HepG2 (cell line): ENCODE data around the gene MTCH1. TPM values are rescaled to one million over a fixed set of nuclear protein-coding genes. Genes with fewer than 3 reads are reported as not detected.

Experiments used
- ATAC-seq: fragments of 200-7000 bp; cut with Tn5 transposase; 3 replicates; pipeline ENCODE4 v1.9.1; 2020; ENCODE audit warnings: mild to moderate bottlenecking, moderate library complexity
- BruUV-seq: library from RNA; stranded (reverse); fragments of 400-500 nt; replicated peaks from 2 replicates; lab custom pipeline; 2021; lab: Mats Ljungman, UMichigan
- CTCF ChIA-PET: fragments of 300-600 bp; formaldehyde crosslinking; extraction: SDS; loops from one replicate; lab custom pipeline; 2021; ENCODE audit warnings: low total read pairs, inconsistent platforms, low intra/inter-chr PET ratio; lab: Yijun Ruan, JAX
- POLR2A ChIA-PET: fragments of 350-600 bp; sonication (Branson Sonifier 250); formaldehyde crosslinking; loops from one replicate; lab custom pipeline; 2020; ENCODE audit warnings: antibody characterized with exemption, inconsistent platforms; lab: Yijun Ruan, JAX
- DNase-seq: peaks from one replicate; pipeline ENCODE4 v3.0.0-alpha.2; 2015; ENCODE audit warnings: low spot score
- FAIRE-seq: peaks from 3 replicates; lab custom pipeline; 2011; peaks lifted over from hg19 to GRCh38; lab: Jason Lieb, UNC
- H2AFZ ChIP-seq: one replicate; pipeline ENCODE4 v1.6.1; 2011; ENCODE audit warnings: low read length, inconsistent platforms
- H3K27ac ChIP-seq: fragments of 300-600 bp; 3 replicates; pipeline ENCODE4 v1.8.0; 2011; ENCODE audit warnings: mixed run types, mild to moderate bottlenecking, mixed read lengths, low read length, inconsistent platforms; ENCODE audit not compliant: insufficient read depth; ENCODE audit errors: extremely low read length
- H3K27me3 ChIP-seq, 2 experiments: fragments of 200-600 bp in 1 of 2; 2 replicates in 1 of 2; 3 replicates in 1 of 2; pipeline versions ENCODE4 v1.6.0 to v1.8.0; 2011; ENCODE audit warnings: low read length in 2 of 2, mild to moderate bottlenecking in 2 of 2, moderate library complexity in 2 of 2, inconsistent platforms in 1 of 2; ENCODE audit not compliant: insufficient read depth in 2 of 2, control insufficient read depth in 1 of 2
- H3K36me3 ChIP-seq, 2 experiments: fragments of 200-600 bp in 1 of 2; replicated peaks in 1 of 2; 2 replicates in 1 of 2; 3 replicates in 1 of 2; pipeline versions ENCODE4 v1.5.1 to v1.8.0; 2011; ENCODE audit warnings: low read length in 2 of 2, inconsistent platforms in 1 of 2; ENCODE audit not compliant: insufficient read depth in 2 of 2, control insufficient read depth in 1 of 2
- H3K4me1 ChIP-seq: 2 replicates; pipeline ENCODE4 v1.5.1; 2012; ENCODE audit warnings: low read length, inconsistent platforms; ENCODE audit not compliant: insufficient read depth
- H3K4me2 ChIP-seq: 2 replicates; pipeline ENCODE4 v1.6.0; 2011; ENCODE audit warnings: low read depth, low read length, inconsistent platforms
- H3K4me3 ChIP-seq, 3 experiments: fragments of 200-600 bp in 1 of 3; sonication (generic), shearing (Covaris generic) in 1 of 3; replicated peaks in 1 of 3; 2 replicates each; pipeline ENCODE4 v1.5.1; 2011 to 2016; ENCODE audit warnings: low read length in 3 of 3, inconsistent platforms in 2 of 3, low read depth in 2 of 3, mild to moderate bottlenecking in 2 of 3, control low read depth in 1 of 3, mixed read lengths in 1 of 3; ENCODE audit not compliant: insufficient read depth in 1 of 3
- H3K79me2 ChIP-seq: one replicate; pipeline ENCODE4 v1.6.1; 2011; ENCODE audit warnings: low read length, inconsistent platforms; ENCODE audit not compliant: insufficient read depth
- H3K9ac ChIP-seq: 2 replicates; pipeline ENCODE4 v1.6.0; 2011; ENCODE audit warnings: mild to moderate bottlenecking, low read depth, low read length, inconsistent platforms; ENCODE audit not compliant: insufficient read depth
- H3K9me3 ChIP-seq: 2 replicates; pipeline ENCODE4 v1.5.1; 2012; ENCODE audit warnings: mild to moderate bottlenecking, low read length
- H4K20me1 ChIP-seq: 2 replicates; pipeline ENCODE4 v1.6.0; 2011; ENCODE audit warnings: inconsistent platforms, mild to moderate bottlenecking, low read length, moderate library complexity; ENCODE audit not compliant: insufficient read depth
- ATAD3A ChIP-seq: sonication (generic); formaldehyde crosslinking; IDR thresholded peaks from 2 replicates; pipeline ENCODE4 v1.4.0; 2020; ENCODE audit warnings: missing genetic modification reagents
- CSRNP2 ChIP-seq: sonication (generic); formaldehyde crosslinking; conservative IDR thresholded peaks from 2 replicates; pipeline ENCODE4 v1.8.0; 2022; ENCODE audit warnings: low read depth, missing genetic modification reagents
- EZH2 ChIP-seq: conservative IDR thresholded peaks from 2 replicates; pipeline ENCODE4 v1.6.1; 2012; ENCODE audit warnings: mild to moderate bottlenecking, low read depth, low read length, moderate library complexity
- FOXJ3 ChIP-seq: sonication (generic); formaldehyde crosslinking; IDR thresholded peaks from 2 replicates; pipeline ENCODE4 v1.4.0; 2020; ENCODE audit warnings: missing genetic modification reagents, mild to moderate bottlenecking, borderline replicate concordance
- MAFK ChIP-seq, 2 experiments: IDR thresholded peaks in 1 of 2; conservative IDR thresholded peaks in 1 of 2; 2 replicates each; pipeline ENCODE4 v1.6.1; 2011; ENCODE audit warnings: improper control_type of control experiment in 2 of 2, low read length in 2 of 2
- RAD51 ChIP-seq: fragments of 450-650 bp; IDR thresholded peaks from 2 replicates; pipeline ENCODE4 v1.6.1; 2016; ENCODE audit warnings: borderline replicate concordance
- RBAK ChIP-seq: sonication (generic); formaldehyde crosslinking; IDR thresholded peaks from 2 replicates; pipeline ENCODE4 v1.5.1; 2020; ENCODE audit warnings: mild to moderate bottlenecking, missing genetic modification reagents
- RXRA ChIP-seq: sonication (generic); formaldehyde crosslinking; IDR thresholded peaks from 2 replicates; pipeline ENCODE4 v1.5.1; 2020; ENCODE audit warnings: missing genetic modification reagents
- SP2 ChIP-seq: sonication (generic); formaldehyde crosslinking; IDR thresholded peaks from 2 replicates; pipeline ENCODE4 v1.5.1; 2020; ENCODE audit warnings: mild to moderate bottlenecking, missing genetic modification reagents
- ZNF20 ChIP-seq: sonication (generic); formaldehyde crosslinking; IDR thresholded peaks from 2 replicates; pipeline ENCODE4 v1.4.0; 2020; ENCODE audit warnings: mild to moderate bottlenecking, moderate library complexity, missing genetic modification reagents
- ZNF557 ChIP-seq: sonication (generic); formaldehyde crosslinking; IDR thresholded peaks from 2 replicates; pipeline ENCODE4 v1.4.0; 2020; ENCODE audit warnings: missing genetic modification reagents
- ZNF704 ChIP-seq: sonication (generic); formaldehyde crosslinking; IDR thresholded peaks from 2 replicates; pipeline ENCODE4 v1.8.1; 2023; ENCODE audit warnings: mild to moderate bottlenecking, inconsistent platforms, moderate library complexity, missing genetic modification reagents, borderline replicate concordance
- ZNF768 ChIP-seq: sonication (generic); formaldehyde crosslinking; IDR thresholded peaks from 2 replicates; pipeline ENCODE4 v1.4.0; 2020; ENCODE audit warnings: missing genetic modification reagents
- WGBS: methylation state at CpG from one replicate; pipeline ENCODE4 v1.1.6; 2017; ENCODE audit warnings: low lambda C conversion rate; 5-methylcytosine and 5-hydroxymethylcytosine counted together
- in situ Hi-C: cut with HindIII; loops from 2 replicates; pipeline ENCODE4 v1.10.0; 2017; ENCODE audit warnings: low pct_unique_long_range_greater_than_20kb; ENCODE audit not compliant: extremely low pct_ligation_motif_present
- intact Hi-C: fragments of 100-400 bp; cut with micrococcal nuclease; formaldehyde crosslinking; loops from one replicate; pipeline ENCODE4 v1.10.0; 2022; ENCODE audit not compliant: unreplicated experiment
- polyA plus RNA-seq, 8 experiments: library from polyadenylated mRNA; depleted of rRNA in 3 of 8; stranded (reverse) in 7 of 8; unstranded in 1 of 8; fragments of >200 nt; fragmentation: Illumina TruSeq in 4 of 8; extraction: Trizol in 4 of 8; gene quantifications; 2 replicates each; pipeline versions ENCODE4 v1.2.1 to v1.2.3, GENCODE V29; 2011 to 2016; ENCODE audit warnings: low read depth in 4 of 8, missing spikeins in 1 of 8, mixed read lengths in 1 of 8; ENCODE audit not compliant: insufficient read depth in 1 of 8
- total RNA-seq, 5 experiments: library from RNA; depleted of rRNA; stranded (reverse); fragments of >200 nt; fragmentation: Illumina TruSeq; extraction: Trizol; gene quantifications; 2 replicates each; pipeline ENCODE4 v1.2.3, GENCODE V29; 2016; ENCODE audit warnings: low read depth in 1 of 5
- TF ChIP-seq, protein P1 (sequence below): fragments of 450-650 bp; IDR thresholded peaks from 2 replicates; pipeline ENCODE4 v1.6.1; 2016

Gene MTCH1
- total and polyA plus RNA-seq, 2 of the 13 experiments (the other 11 are each of a cell fraction or from before 2014, with no cell fraction given), result 86.2 to 144 TPM

DNA sequence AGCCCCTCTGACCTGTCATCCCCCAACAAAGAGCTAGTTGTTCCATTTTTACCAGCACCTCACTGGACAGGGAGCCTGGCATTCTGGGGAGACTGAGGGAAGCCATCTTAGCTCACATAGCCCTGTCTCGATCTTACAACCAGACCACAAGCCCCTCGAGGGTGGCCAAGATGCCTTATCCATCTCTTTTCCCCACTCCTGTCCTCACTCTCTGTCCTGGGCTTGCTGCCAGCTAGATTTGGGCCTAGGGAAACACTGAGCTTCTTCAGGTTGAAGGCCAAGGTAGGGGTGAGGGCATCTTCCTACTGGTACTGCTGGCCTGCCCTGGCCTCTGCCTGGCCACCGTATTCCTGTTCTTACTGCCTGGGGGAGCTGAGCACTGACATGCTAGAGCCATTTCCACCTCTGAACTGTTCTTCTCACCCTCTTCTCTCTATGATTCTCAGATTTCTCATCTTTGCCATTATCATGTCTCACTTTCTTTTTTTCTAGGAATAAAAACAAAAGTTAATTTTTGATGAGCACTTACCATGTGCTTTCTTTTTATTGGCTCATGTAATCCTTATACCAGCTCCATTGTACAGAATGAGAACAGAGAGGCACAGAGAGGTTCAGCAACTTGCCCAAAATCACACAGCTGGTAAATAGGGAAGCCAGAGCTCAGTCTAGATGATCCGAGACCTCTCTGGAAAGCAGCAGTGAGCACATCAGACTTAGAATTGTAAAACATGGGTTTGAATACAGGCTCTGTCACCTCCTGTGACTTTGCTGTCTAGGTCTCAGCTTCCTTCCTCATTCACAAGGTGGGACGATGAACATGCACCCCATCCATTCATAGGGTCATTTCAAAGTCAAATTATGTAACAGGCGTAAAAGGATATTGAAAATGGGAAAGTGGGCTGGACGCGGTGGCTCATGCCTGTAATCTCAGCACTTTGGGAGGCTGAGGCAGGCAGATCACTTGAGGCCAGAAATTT, 48.1 kb upstream of the MTCH1 start:
- intact Hi-C loops (no loop called here), in situ Hi-C loops (no loop called here)
- Histone ChIP-seq H3K79me2 (no peaks in the 10 kb centered on the region), H3K36me3 (no peaks in the 10 kb centered on the region), H3K4me1 (peaks cover 29% of the 10 kb centered on the region), H3K9me3 (no peaks in the 10 kb centered on the region), H3K4me2 (peak overlapping the region; percentile 48; the same call in 1 of the 2 replicates), H3K4me3 (no peak overlapping the region), H3K27ac (no peak overlapping the region), H4K20me1 (no peaks in the 10 kb centered on the region), H2AFZ (no peak overlapping the region), H3K27me3 (peaks cover 1 to 12% of the 10 kb centered on the region in 2 experiments; a peak in 4 of 5 replicates), H3K9ac (no peak overlapping the region)
- BruUV-seq, result no TSS peak
- DNase-seq (no peak), FAIRE-seq (no peak), ATAC-seq (no peak)
- no peak for TF ChIP-seq SP2 (CRISPR knock-in tag)
- TF ChIP-seq ZNF768 (CRISPR knock-in tag), result peak; percentile 61; the same call in 1 of the 2 replicates
- TF ChIP-seq EZH2, result no peak
- no peak for TF ChIP-seq CSRNP2 (CRISPR knock-in tag)
- TF ChIP-seq, protein P1, sequence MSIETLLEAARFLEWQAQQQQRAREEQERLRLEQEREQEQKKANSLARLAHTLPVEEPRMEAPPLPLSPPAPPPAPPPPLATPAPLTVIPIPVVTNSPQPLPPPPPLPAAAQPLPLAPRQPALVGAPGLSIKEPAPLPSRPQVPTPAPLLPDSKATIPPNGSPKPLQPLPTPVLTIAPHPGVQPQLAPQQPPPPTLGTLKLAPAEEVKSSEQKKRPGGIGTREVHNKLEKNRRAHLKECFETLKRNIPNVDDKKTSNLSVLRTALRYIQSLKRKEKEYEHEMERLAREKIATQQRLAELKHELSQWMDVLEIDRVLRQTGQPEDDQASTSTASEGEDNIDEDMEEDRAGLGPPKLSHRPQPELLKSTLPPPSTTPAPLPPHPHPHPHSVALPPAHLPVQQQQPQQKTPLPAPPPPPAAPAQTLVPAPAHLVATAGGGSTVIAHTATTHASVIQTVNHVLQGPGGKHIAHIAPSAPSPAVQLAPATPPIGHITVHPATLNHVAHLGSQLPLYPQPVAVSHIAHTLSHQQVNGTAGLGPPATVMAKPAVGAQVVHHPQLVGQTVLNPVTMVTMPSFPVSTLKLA, result peak; percentile 36; the same call in 1 of the 2 replicates
- 0 out of 2 replicates have a peak, but pooled peaks have one; percentile 2 for TF ChIP-seq RXRA (CRISPR knock-in tag)
- TF ChIP-seq MAFK (conservative IDR thresholded peaks at IDR 0.05 in 1 of 2, IDR thresholded peaks at IDR 0.05 in 1 of 2; ENCODE audit: low read length in 2 of 2), result no peak
- TF ChIP-seq ZNF557 (CRISPR knock-in tag), result no peak
- TF ChIP-seq FOXJ3 (CRISPR knock-in tag), result no peak
- TF ChIP-seq ZNF704, result no peak
- TF ChIP-seq ATAD3A (CRISPR knock-in tag), result no peak
- no peak for TF ChIP-seq RBAK (CRISPR knock-in tag)
- no peak for TF ChIP-seq RAD51
- no peak for TF ChIP-seq ZNF20 (CRISPR knock-in tag)
- WGBS, result 65% methylated on average over 8 of the region's 8 CpGs
- POLR2A ChIA-PET, result interaction anchor here (0.6 to 1.8 kb wide), 3 partner anchors 97 to 138 kb away, joined by 3 to 5 read pairs (median 3); no protein-coding TSS in a partner anchor
- CTCF ChIA-PET, result no interaction called here
